Nephron (organoid): ENCODE results near the gene DOCK3.
"Not testable (repeated sequence)": the region's sequence is repeated elsewhere in the genome, so short reads cannot be mapped to it uniquely, and the experiment has no call there.

Source experiments
- H3K27ac Mint-ChIP-seq, 3 experiments: 2 replicates each; pipeline ENCODE4 v1.8.0; 2020; ENCODE audit warnings: mixed read lengths in 3 of 3, mild to moderate bottlenecking in 2 of 3, moderate library complexity in 1 of 3
- H3K27me3 Mint-ChIP-seq: 2 replicates; pipeline ENCODE4 v1.8.0; 2021; ENCODE audit warnings: low read depth, mild to moderate bottlenecking, moderate library complexity, mixed read lengths
- H3K36me3 Mint-ChIP-seq: 2 replicates; pipeline ENCODE4 v1.8.0; 2020; ENCODE audit warnings: low read depth, mixed read lengths
- H3K4me1 Mint-ChIP-seq: 2 replicates; pipeline ENCODE4 v1.8.0; 2020; ENCODE audit warnings: mixed read lengths
- H3K4me3 Mint-ChIP-seq, 3 experiments: 2 replicates each; pipeline ENCODE4 v1.8.0; 2020; ENCODE audit warnings: mild to moderate bottlenecking in 3 of 3, mixed read lengths in 3 of 3, moderate library complexity in 2 of 3
- H3K9me3 Mint-ChIP-seq: 2 replicates; pipeline ENCODE4 v1.8.0; 2020; ENCODE audit warnings: mixed read lengths
- TF ChIP-seq, protein P1 (sequence below), 3 experiments: fragments of 200-600 bp; sonication (generic); IDR thresholded peaks; one replicate each; pipeline ENCODE4 v1.5.0; 2021; ENCODE audit warnings: antibody characterized with exemption in 3 of 3; ENCODE audit not compliant: unreplicated experiment in 3 of 3

Gene DOCK3

DNA sequence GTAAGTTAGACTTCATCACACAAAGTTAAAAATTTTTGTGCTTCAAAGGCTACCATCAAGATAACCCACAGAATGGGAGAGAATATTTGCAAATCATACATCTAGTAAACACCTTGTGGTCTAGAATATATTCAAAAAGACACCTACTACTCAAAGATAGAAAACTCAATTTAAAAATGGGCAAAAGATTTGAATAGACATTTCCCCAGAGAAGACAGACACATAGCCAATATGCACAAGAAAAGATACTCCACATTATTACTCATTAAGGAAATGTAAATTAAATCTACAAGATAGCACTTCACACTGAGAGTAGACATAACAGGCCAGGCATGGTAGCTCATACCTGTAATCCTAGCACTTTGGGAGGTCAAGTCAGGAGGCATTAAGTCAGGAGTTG, 622.6 kb downstream of the DOCK3 start:
- Mint-ChIP-seq H3K27ac (no peak overlapping the region), H3K36me3 (no peaks in the 10 kb centered on the region)
- TF ChIP-seq, protein P1, sequence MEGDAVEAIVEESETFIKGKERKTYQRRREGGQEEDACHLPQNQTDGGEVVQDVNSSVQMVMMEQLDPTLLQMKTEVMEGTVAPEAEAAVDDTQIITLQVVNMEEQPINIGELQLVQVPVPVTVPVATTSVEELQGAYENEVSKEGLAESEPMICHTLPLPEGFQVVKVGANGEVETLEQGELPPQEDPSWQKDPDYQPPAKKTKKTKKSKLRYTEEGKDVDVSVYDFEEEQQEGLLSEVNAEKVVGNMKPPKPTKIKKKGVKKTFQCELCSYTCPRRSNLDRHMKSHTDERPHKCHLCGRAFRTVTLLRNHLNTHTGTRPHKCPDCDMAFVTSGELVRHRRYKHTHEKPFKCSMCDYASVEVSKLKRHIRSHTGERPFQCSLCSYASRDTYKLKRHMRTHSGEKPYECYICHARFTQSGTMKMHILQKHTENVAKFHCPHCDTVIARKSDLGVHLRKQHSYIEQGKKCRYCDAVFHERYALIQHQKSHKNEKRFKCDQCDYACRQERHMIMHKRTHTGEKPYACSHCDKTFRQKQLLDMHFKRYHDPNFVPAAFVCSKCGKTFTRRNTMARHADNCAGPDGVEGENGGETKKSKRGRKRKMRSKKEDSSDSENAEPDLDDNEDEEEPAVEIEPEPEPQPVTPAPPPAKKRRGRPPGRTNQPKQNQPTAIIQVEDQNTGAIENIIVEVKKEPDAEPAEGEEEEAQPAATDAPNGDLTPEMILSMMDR (IDR thresholded peaks at IDR 0.05; ENCODE audit: unreplicated experiment in 3 of 3): no peak

DNA sequence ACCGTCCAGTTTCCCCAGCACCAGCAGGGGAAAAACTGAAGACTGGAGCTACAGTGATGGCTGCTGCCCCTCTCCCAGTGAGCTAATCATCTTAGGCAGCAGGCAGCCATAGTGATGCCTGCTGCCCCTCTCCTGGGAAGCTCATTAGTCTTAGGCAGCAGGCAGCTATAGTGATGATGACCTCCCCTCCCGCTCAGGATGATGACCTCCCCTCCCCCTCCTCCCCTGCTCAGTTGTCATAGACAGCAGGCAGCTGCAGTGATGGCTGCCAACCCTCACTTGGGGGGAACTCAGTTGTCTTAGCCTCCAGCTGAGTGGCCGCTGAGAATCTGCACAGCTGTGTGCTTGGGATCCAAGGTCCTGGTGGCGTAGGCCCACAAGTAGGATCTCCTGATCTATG, 629.5 kb downstream of the DOCK3 start:
- H3K36me3 Mint-ChIP-seq: peaks cover 4% of the 10 kb centered on the region
- H3K27me3 Mint-ChIP-seq: peaks cover 6% of the 10 kb centered on the region
- no peak overlapping the region for H3K27ac Mint-ChIP-seq
- H3K4me3 Mint-ChIP-seq: no peak overlapping the region
- peaks cover 32% of the 10 kb centered on the region for H3K9me3 Mint-ChIP-seq
- TF ChIP-seq, protein P1 (IDR thresholded peaks at IDR 0.05; ENCODE audit: unreplicated experiment in 3 of 3): no peak
- no peaks in the 10 kb centered on the region for H3K4me1 Mint-ChIP-seq

More for the DNA sequence above, 622.6 kb downstream of the DOCK3 start:
- peaks cover 17% of the 10 kb centered on the region for H3K27me3 Mint-ChIP-seq
- peaks cover 20% of the 10 kb centered on the region for H3K9me3 Mint-ChIP-seq
- H3K4me3 Mint-ChIP-seq: no peak overlapping the region
- H3K4me1 Mint-ChIP-seq: no peaks in the 10 kb centered on the region

DNA sequence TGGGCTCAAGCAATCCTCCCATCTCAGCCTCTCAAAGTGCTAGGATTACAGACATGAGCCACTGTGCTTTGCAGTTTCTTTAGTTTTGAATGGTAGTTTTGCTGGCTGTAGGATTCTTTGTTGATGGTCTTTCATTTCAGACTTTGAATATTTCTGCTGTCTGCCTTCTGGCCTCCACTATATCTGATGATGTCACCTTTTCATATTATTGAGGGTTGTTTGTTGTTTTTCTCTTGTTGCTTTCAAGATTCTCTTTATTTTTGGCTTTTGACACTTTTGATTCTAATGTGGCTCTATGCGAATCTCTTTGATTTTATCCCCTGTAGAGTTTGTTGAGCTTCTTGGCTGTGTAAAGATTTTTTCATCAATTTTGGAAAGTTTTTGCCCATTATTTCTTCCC, 631.4 kb downstream of the DOCK3 start:
- H3K27ac Mint-ChIP-seq: no peak overlapping the region
- no peak overlapping the region for H3K4me3 Mint-ChIP-seq
- H3K36me3 Mint-ChIP-seq: peaks cover 4% of the 10 kb centered on the region
- peaks cover 30% of the 10 kb centered on the region for H3K9me3 Mint-ChIP-seq
- H3K27me3 Mint-ChIP-seq: no peaks in the 10 kb centered on the region
- no peaks in the 10 kb centered on the region for H3K4me1 Mint-ChIP-seq
- TF ChIP-seq, protein P1 (IDR thresholded peaks at IDR 0.05; ENCODE audit: unreplicated experiment in 3 of 3): no peak

DNA sequence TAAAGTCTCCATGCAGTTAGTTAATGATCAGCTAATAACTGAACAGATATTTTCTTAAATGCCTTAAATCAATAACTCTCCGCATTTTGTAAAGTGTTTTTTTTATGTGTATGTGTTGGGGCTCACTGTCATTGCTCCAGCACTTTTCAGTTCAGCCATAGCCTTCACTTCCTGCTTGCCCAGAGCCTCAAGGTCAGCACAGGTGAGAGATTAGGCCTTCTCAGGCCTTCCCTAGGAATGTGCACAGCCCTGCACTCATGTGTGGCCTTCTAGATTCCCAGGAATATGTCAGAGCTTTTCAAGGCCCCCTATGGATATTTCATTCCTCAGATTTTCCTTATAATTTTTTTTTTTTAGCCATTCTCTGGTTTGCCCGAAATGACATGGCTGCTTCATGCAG, 632.7 kb downstream of the DOCK3 start:
- no peak overlapping the region for H3K27ac Mint-ChIP-seq
- no peak overlapping the region for H3K4me3 Mint-ChIP-seq
- H3K36me3 Mint-ChIP-seq: peaks cover 4% of the 10 kb centered on the region
- H3K9me3 Mint-ChIP-seq: peaks cover 20% of the 10 kb centered on the region
- H3K27me3 Mint-ChIP-seq: no peaks in the 10 kb centered on the region
- no peaks in the 10 kb centered on the region for H3K4me1 Mint-ChIP-seq
- TF ChIP-seq, protein P1 (IDR thresholded peaks at IDR 0.05; ENCODE audit: unreplicated experiment in 3 of 3): no peak

DNA sequence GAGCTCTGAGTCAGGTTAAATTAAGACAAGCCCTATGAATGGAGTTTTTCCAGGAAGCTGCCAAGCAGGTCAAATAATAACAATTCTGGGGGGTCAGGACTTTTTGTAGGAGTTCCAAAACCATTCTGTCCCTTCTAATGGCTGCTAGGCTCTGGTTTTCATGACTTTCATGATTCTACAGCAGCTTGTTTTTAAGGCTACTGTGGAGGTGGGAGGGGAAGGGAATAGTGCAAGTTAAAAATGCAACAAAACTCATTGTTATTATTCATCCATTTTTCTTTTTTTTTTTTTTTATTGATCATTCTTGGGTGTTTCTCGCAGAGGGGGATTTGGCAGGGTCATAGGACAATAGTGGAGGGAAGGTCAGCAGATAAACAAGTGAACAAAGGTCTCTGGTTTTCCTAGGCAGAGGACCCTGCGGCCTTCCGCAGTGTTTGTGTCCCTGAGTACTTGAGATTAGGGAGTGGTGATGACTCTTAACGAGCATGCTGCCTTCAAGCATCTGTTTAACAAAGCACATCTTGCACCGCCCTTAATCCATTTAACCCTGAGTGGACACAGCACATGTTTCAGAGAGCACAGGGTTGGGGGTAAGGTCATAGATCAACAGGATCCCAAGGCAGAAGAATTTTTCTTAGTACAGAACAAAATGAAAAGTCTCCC, 633.3 kb downstream of the DOCK3 start:
- peaks cover 16% of the 10 kb centered on the region for H3K9me3 Mint-ChIP-seq
- H3K4me1 Mint-ChIP-seq, H3K27ac Mint-ChIP-seq, H3K27me3 Mint-ChIP-seq, H3K36me3 Mint-ChIP-seq, H3K4me3 Mint-ChIP-seq: not testable (repeated sequence)

DNA sequence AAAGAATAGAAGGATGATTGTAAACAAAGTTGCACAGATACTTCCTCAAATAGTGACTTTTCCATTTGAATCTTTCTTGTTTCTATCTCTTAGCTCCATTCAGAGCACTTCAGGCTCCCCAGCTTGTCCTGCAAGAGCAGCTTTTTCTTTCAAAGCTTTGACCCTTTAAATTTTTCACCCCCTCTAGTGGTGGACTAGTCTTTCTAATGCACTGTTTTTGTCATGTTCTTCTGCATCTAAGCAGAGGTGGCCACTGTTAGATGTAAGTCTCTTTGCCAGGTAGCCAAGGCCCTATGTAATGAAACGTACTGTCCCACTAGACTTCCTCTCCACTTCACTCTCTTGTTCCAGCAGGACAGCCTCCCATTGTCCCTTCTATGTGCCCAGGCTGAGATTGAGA, 636.3 kb downstream of the DOCK3 start:
- TF ChIP-seq, protein P1 (IDR thresholded peaks at IDR 0.05; ENCODE audit: unreplicated experiment in 3 of 3): peak; percentile 9 to 50 (median 23)
- Mint-ChIP-seq H3K27me3 (peaks cover 4% of the 10 kb centered on the region), H3K9me3 (peaks cover 6% of the 10 kb centered on the region), H3K4me1 (no peaks in the 10 kb centered on the region), H3K36me3 (no peaks in the 10 kb centered on the region), H3K27ac (no peak overlapping the region), H3K4me3 (no peak overlapping the region)
